ENCODE data around the gene TMEM37. TPM values are rescaled to one million over a fixed set of nuclear protein-coding genes. Genes with fewer than 3 reads are reported as not detected.

TMEM37 gene
- total RNA-seq, 1 experiment from 2014 or later = 13.8 TPM

DNA sequence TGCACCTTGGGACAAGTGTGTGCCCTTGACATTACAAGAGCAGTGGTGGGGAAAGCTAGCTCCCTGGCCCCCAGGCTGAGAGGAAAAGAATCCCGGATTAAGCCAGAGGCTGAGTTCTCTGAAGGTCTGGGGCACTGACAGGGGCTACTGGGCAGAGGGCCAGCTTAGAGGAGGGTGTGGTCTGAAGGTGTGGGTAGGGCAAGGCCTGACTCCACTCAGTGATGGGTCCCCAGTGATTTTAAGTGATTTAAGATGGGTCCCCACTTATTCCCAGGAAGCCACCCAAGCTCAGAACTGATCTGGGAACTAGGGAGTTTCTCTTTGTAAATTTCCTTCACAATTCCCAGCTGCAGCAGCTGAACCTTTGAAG lies 8.8 kb downstream of the TMEM37 start:
- no peak for DNase-seq (ENCODE audit: low spot score)
- no peak overlapping the region for H3K27ac ChIP-seq (ENCODE audit: low read depth, low read length, poor library complexity, severe bottlenecking)
- ChIA-PET CTCF (no interaction called here), POLR2A (ENCODE audit: low non-redundant PET) (no interaction called here)
- no TSS peak for BruUV-seq (replicated peaks)
- no peaks in the 10 kb centered on the region for H3K4me1 ChIP-seq (ENCODE audit: insufficient read depth, low read length, poor library complexity, severe bottlenecking)
- no peak overlapping the region for H3K4me3 ChIP-seq (ENCODE audit: low read depth, low read length, poor library complexity, severe bottlenecking)
- no peaks in the 10 kb centered on the region for H3K9me3 ChIP-seq (ENCODE audit: low read depth, low read length, poor library complexity, severe bottlenecking)
- H3K36me3 ChIP-seq (ENCODE audit: insufficient read depth, low read length, poor library complexity, severe bottlenecking) = peaks cover 2% of the 10 kb centered on the region
- TF ChIP-seq EZH2 (IDR thresholded peaks at IDR 0.05; ENCODE audit: borderline replicate concordance, low read depth, low read length, poor library complexity, severe bottlenecking) (no peak), CTCF (conservative IDR thresholded peaks at IDR 0.05; ENCODE audit: low read depth, low read length) (no peak)
- H3K27me3 ChIP-seq (replicated peaks; ENCODE audit: insufficient read depth, low read depth, low read length, poor library complexity) = no peaks in the 10 kb centered on the region
- intact Hi-C loops (cut with micrococcal nuclease; ENCODE audit: unreplicated experiment) = no loop called here

DNA sequence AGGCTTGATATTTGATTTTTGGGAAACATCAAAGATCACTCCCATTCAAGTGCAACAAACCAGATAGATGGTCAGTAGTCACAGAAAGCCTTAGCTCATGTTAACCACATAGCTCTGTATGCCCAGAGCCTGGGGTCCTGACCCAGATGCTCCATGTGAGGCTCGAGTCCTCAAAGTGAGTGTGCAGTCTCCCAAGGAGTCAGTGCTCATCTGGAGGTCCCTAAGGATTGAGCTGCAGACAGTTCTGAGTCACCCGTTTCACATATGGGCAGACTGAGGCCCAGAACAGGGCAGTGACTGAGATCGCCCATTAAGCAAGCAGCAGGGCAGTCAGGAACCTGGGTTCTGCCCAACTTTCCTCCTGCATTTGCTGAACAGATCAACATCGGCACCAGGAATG lies 9.2 kb downstream of the TMEM37 start:
- BruUV-seq (replicated peaks) = no TSS peak
- H3K4me1 ChIP-seq (ENCODE audit: insufficient read depth, low read length, poor library complexity, severe bottlenecking) = no peaks in the 10 kb centered on the region
- DNase-seq (ENCODE audit: low spot score) = no peak
- TF ChIP-seq EZH2 (IDR thresholded peaks at IDR 0.05; ENCODE audit: borderline replicate concordance, low read depth, low read length, poor library complexity, severe bottlenecking) (no peak), CTCF (conservative IDR thresholded peaks at IDR 0.05; ENCODE audit: low read depth, low read length) (no peak)
- peaks cover 2% of the 10 kb centered on the region for H3K36me3 ChIP-seq (ENCODE audit: insufficient read depth, low read length, poor library complexity, severe bottlenecking)
- intact Hi-C loops (cut with micrococcal nuclease; ENCODE audit: unreplicated experiment) = no loop called here
- H3K27me3 ChIP-seq (replicated peaks; ENCODE audit: insufficient read depth, low read depth, low read length, poor library complexity) = no peaks in the 10 kb centered on the region
- CTCF ChIA-PET = no interaction called here
- POLR2A ChIA-PET (ENCODE audit: low non-redundant PET) = no interaction called here
- H3K27ac ChIP-seq (ENCODE audit: low read depth, low read length, poor library complexity, severe bottlenecking) = no peak overlapping the region
- no peaks in the 10 kb centered on the region for H3K9me3 ChIP-seq (ENCODE audit: low read depth, low read length, poor library complexity, severe bottlenecking)
- no peak overlapping the region for H3K4me3 ChIP-seq (ENCODE audit: low read depth, low read length, poor library complexity, severe bottlenecking)

GRCh38 chr2:119441376-119442225 lies 9.9 kb downstream of the TMEM37 start:
- no peaks in the 10 kb centered on the region for H3K27me3 ChIP-seq (replicated peaks; ENCODE audit: insufficient read depth, low read depth, low read length, poor library complexity)
- BruUV-seq (replicated peaks) = no TSS peak
- no peak overlapping the region for H3K4me3 ChIP-seq (ENCODE audit: low read depth, low read length, poor library complexity, severe bottlenecking)
- H3K4me1 ChIP-seq (ENCODE audit: insufficient read depth, low read length, poor library complexity, severe bottlenecking) = no peaks in the 10 kb centered on the region
- ChIA-PET POLR2A (ENCODE audit: low non-redundant PET) (interaction anchor here (0.6 kb wide), 2 partner anchors 9 to 12 kb away, joined by 3 read pairs; no protein-coding TSS in a partner anchor), CTCF (no interaction called here)
- H3K36me3 ChIP-seq (ENCODE audit: insufficient read depth, low read length, poor library complexity, severe bottlenecking) = peaks cover 2% of the 10 kb centered on the region
- no peak for TF ChIP-seq CTCF (conservative IDR thresholded peaks at IDR 0.05; ENCODE audit: low read depth, low read length)
- no peak for TF ChIP-seq EZH2 (IDR thresholded peaks at IDR 0.05; ENCODE audit: borderline replicate concordance, low read depth, low read length, poor library complexity, severe bottlenecking)
- DNase-seq (ENCODE audit: low spot score) = no peak
- H3K9me3 ChIP-seq (ENCODE audit: low read depth, low read length, poor library complexity, severe bottlenecking) = no peaks in the 10 kb centered on the region
- H3K27ac ChIP-seq (ENCODE audit: low read depth, low read length, poor library complexity, severe bottlenecking) = no peak overlapping the region
- intact Hi-C loops (cut with micrococcal nuclease; ENCODE audit: unreplicated experiment) = no loop called here
